H9 (cell line): Measurements from ENCODE around the gene SLC15A3. TPM values are rescaled to one million over a fixed set of nuclear protein-coding genes. Genes with fewer than 3 reads are reported as not detected.

Experiments used
- DNase-seq: peaks from one replicate; pipeline ENCODE4 v3.0.0-alpha.2; 2017
- H2AFZ ChIP-seq: one replicate; pipeline ENCODE4 v1.6.1; 2013; ENCODE audit warnings: mild to moderate bottlenecking, low read length, control low read depth, moderate library complexity
- H2AK5ac ChIP-seq: 2 replicates; pipeline ENCODE4 v1.6.1; 2013; ENCODE audit warnings: low read length, control low read depth, mixed read lengths; ENCODE audit not compliant: insufficient read length
- H2BK120ac ChIP-seq: one replicate; pipeline ENCODE4 v1.6.1; 2013; ENCODE audit warnings: low read depth, mild to moderate bottlenecking, low read length, control low read depth, inconsistent platforms; ENCODE audit not compliant: poor library complexity, severe bottlenecking
- H2BK12ac ChIP-seq: 2 replicates; pipeline ENCODE4 v1.6.1; 2013; ENCODE audit warnings: low read length, control low read depth, mixed read lengths, low read depth; ENCODE audit not compliant: insufficient read length
- H2BK15ac ChIP-seq: 2 replicates; pipeline ENCODE4 v1.6.1; 2013; ENCODE audit warnings: low read depth, low read length, control low read depth
- H2BK20ac ChIP-seq: one replicate; pipeline ENCODE4 v1.6.1; 2013; ENCODE audit warnings: low read depth, mild to moderate bottlenecking, low read length, control low read depth, inconsistent platforms; ENCODE audit not compliant: poor library complexity, severe bottlenecking
- H2BK5ac ChIP-seq: 2 replicates; pipeline ENCODE4 v1.6.1; 2013; ENCODE audit warnings: low read length, control low read depth, mixed read lengths; ENCODE audit not compliant: insufficient read length
- H3K14ac ChIP-seq: 2 replicates; pipeline ENCODE4 v1.6.1; 2013; ENCODE audit warnings: low read length, control low read depth; ENCODE audit not compliant: insufficient read depth
- H3K18ac ChIP-seq: 2 replicates; pipeline ENCODE4 v1.6.1; 2013; ENCODE audit warnings: low read depth, mild to moderate bottlenecking, mixed read lengths, low read length, control low read depth; ENCODE audit not compliant: insufficient read length
- H3K23ac ChIP-seq: 2 replicates; pipeline ENCODE4 v1.6.1; 2013; ENCODE audit warnings: low read length, control low read depth, mixed read lengths, low read depth; ENCODE audit not compliant: insufficient read length
- H3K23me2 ChIP-seq: 2 replicates; pipeline ENCODE4 v1.6.1; 2013; ENCODE audit warnings: low read depth, mild to moderate bottlenecking, mixed read lengths, low read length, control low read depth; ENCODE audit not compliant: insufficient read length, poor library complexity, severe bottlenecking
- H3K27ac ChIP-seq: 2 replicates; pipeline ENCODE4 v1.5.1; 2013; ENCODE audit warnings: low read length, control low read depth, mixed read lengths, low read depth; ENCODE audit not compliant: insufficient read length
- H3K27me3 ChIP-seq: 2 replicates; pipeline ENCODE4 v1.6.1; 2013; ENCODE audit warnings: low read length, control low read depth, inconsistent platforms; ENCODE audit not compliant: insufficient read depth
- H3K4ac ChIP-seq: 2 replicates; pipeline ENCODE4 v1.6.1; 2013; ENCODE audit warnings: low read depth, mild to moderate bottlenecking, control low read depth, inconsistent platforms, low read length, moderate library complexity
- H3K4me1 ChIP-seq: 2 replicates; pipeline ENCODE4 v1.6.1; 2013; ENCODE audit warnings: low read length, control low read depth, inconsistent platforms; ENCODE audit not compliant: insufficient read depth
- H3K4me2 ChIP-seq: 2 replicates; pipeline ENCODE4 v1.6.1; 2013; ENCODE audit warnings: low read length, control low read depth, mixed read lengths; ENCODE audit not compliant: insufficient read length, insufficient read depth
- H3K56ac ChIP-seq: 2 replicates; pipeline ENCODE4 v1.6.1; 2013; ENCODE audit warnings: low read depth, mild to moderate bottlenecking, mixed read lengths, low read length, control low read depth; ENCODE audit not compliant: insufficient read length
- H3K79me1 ChIP-seq: 2 replicates; pipeline ENCODE4 v1.6.1; 2013; ENCODE audit warnings: low read depth, mild to moderate bottlenecking, moderate library complexity, low read length, control low read depth, inconsistent platforms; ENCODE audit not compliant: insufficient read depth, poor library complexity, severe bottlenecking
- H3K79me2 ChIP-seq: 2 replicates; pipeline ENCODE4 v1.6.1; 2013; ENCODE audit warnings: low read length, control low read depth, inconsistent platforms; ENCODE audit not compliant: insufficient read depth
- H3K9ac ChIP-seq: 2 replicates; pipeline ENCODE4 v1.6.1; 2013; ENCODE audit warnings: low read length, control low read depth, mixed read lengths; ENCODE audit not compliant: insufficient read length; ENCODE audit errors: extremely low read depth
- H3K9me3 ChIP-seq: one replicate; pipeline ENCODE4 v1.6.1; 2013; ENCODE audit warnings: low read depth, low read length, inconsistent platforms; ENCODE audit not compliant: control insufficient read depth
- H3T11ph ChIP-seq: one replicate; pipeline ENCODE4 v1.6.1; 2013; ENCODE audit warnings: mild to moderate bottlenecking, low read length, control low read depth, inconsistent platforms
- H4K20me1 ChIP-seq: one replicate; pipeline ENCODE4 v1.6.1; 2013; ENCODE audit not compliant: control insufficient read depth, insufficient read length, insufficient read depth
- H4K5ac ChIP-seq: 2 replicates; pipeline ENCODE4 v1.6.1; 2013; ENCODE audit warnings: low read depth, mild to moderate bottlenecking, mixed read lengths, low read length, control low read depth; ENCODE audit not compliant: insufficient read length
- H4K8ac ChIP-seq: replicated peaks from 2 replicates; pipeline ENCODE4 v1.6.1; 2013; ENCODE audit warnings: low read length, control low read depth, mixed read lengths, low read depth; ENCODE audit not compliant: insufficient read length
- H4K91ac ChIP-seq: 2 replicates; pipeline ENCODE4 v1.6.1; 2013; ENCODE audit warnings: low read depth, mild to moderate bottlenecking, moderate library complexity, mixed read lengths, low read length, control low read depth; ENCODE audit not compliant: insufficient read length
- H3K27ac Mint-ChIP-seq, 3 experiments: 2 replicates in 2 of 3; 3 replicates in 1 of 3; pipeline ENCODE4 v1.8.0; 2020 to 2021; ENCODE audit warnings: mixed read lengths in 3 of 3, mild to moderate bottlenecking in 1 of 3, moderate library complexity in 1 of 3
- H3K27me3 Mint-ChIP-seq: 2 replicates; pipeline ENCODE4 v1.8.0; 2021; ENCODE audit warnings: low read depth, mild to moderate bottlenecking, moderate library complexity, mixed read lengths
- H3K36me3 Mint-ChIP-seq, 3 experiments: 2 replicates in 2 of 3; 3 replicates in 1 of 3; pipeline ENCODE4 v1.8.0; 2020 to 2021; ENCODE audit warnings: low read depth in 3 of 3, mixed read lengths in 3 of 3; ENCODE audit not compliant: insufficient read depth in 1 of 3
- H3K4me1 Mint-ChIP-seq, 2 experiments: 2 replicates each; pipeline ENCODE4 v1.8.0; 2020; ENCODE audit warnings: mixed read lengths in 2 of 2
- H3K4me3 Mint-ChIP-seq, 2 experiments: 2 replicates in 1 of 2; 3 replicates in 1 of 2; pipeline ENCODE4 v1.8.0; 2020 to 2021; ENCODE audit warnings: mild to moderate bottlenecking in 2 of 2, mixed read lengths in 2 of 2, moderate library complexity in 1 of 2
- H3K9me3 Mint-ChIP-seq, 2 experiments: 2 replicates in 1 of 2; 3 replicates in 1 of 2; pipeline ENCODE4 v1.8.0; 2020; ENCODE audit warnings: mild to moderate bottlenecking in 2 of 2, mixed read lengths in 2 of 2, moderate library complexity in 1 of 2
- CTCF ChIP-seq: fragments of 200-600 bp; sonication (generic); conservative IDR thresholded peaks from 3 replicates; pipeline ENCODE4 v1.8.0; 2021; ENCODE audit warnings: antibody characterized with exemption, mild to moderate bottlenecking
- WGBS: extraction: QIAGEN DNeasy Blood & Tissue Kit; methylation state at CpG from one replicate; pipeline ENCODE4 v1.1.7; 2013; ENCODE audit warnings: missing lambda C conversion rate, low lambda C conversion rate, mixed read lengths; ENCODE audit not compliant: insufficient read length; ENCODE audit errors: extremely low coverage; 5-methylcytosine and 5-hydroxymethylcytosine counted together
- total RNA-seq: library from RNA; stranded (reverse); gene quantifications from 2 replicates; pipeline ENCODE4 v1.2.1, GENCODE V29; 2021

SLC15A3 gene
- total RNA-seq, 1 experiment from 2014 or later = 7.0 TPM

- Histone ChIP-seq H3K9me3 (no peaks in the 10 kb centered on the region), H3K23me2 (no peaks in the 10 kb centered on the region), H4K8ac (no peak overlapping the region), H2AFZ (no peak overlapping the region), H2BK120ac (no peak overlapping the region), H3K4me1 (no peaks in the 10 kb centered on the region), H4K5ac (no peak overlapping the region), H4K91ac (no peak overlapping the region), H3K4me2 (no peak overlapping the region), H2BK5ac (no peak overlapping the region), H3T11ph (no peak overlapping the region), H2BK20ac (no peak overlapping the region), H3K79me1 (no peaks in the 10 kb centered on the region), H3K18ac (no peak overlapping the region), H3K23ac (no peak overlapping the region), H2BK15ac (no peak overlapping the region), H3K9ac (no peak overlapping the region), H3K27ac (no peak overlapping the region), H3K4ac (no peak overlapping the region), H3K56ac (no peak overlapping the region), H3K79me2 (no peaks in the 10 kb centered on the region), H3K14ac (no peak overlapping the region), H2BK12ac (no peak overlapping the region), H3K27me3 (no peaks in the 10 kb centered on the region), H2AK5ac (no peak overlapping the region), H4K20me1 (no peaks in the 10 kb centered on the region)
- Mint-ChIP-seq H3K27me3 (peaks cover 4% of the 10 kb centered on the region), H3K4me1 (peaks cover 10 to 12% of the 10 kb centered on the region in 2 experiments), H3K36me3 (peaks cover 2 to 14% (median 8%) of the 10 kb centered on the region in 3 experiments; a peak in 6 of 7 replicates), H3K4me3 (no peak overlapping the region), H3K9me3 (no peaks in the 10 kb centered on the region; a peak in 1 of 5 replicates), H3K27ac (no peak overlapping the region)
- no peak for DNase-seq
- WGBS = no CpG with 5 or more reads among the region's 6 CpGs
- no peak for TF ChIP-seq CTCF
Observed at GRCh38 chr11:60941371-60942119, 10.4 kb downstream of the SLC15A3 start.
